NCI-H146 (cell line): ENCODE data around the gene AHNAK2.

Experiments
- DNase-seq: peaks from one replicate; lab custom pipeline; 2025; lab: John Stamatoyannopoulos, UW

The AHNAK2 gene

GRCh38 chr14:104972301-104973134 lies 5.7 kb downstream of the AHNAK2 start:
- DNase-seq, result peak; percentile 28

DNA sequence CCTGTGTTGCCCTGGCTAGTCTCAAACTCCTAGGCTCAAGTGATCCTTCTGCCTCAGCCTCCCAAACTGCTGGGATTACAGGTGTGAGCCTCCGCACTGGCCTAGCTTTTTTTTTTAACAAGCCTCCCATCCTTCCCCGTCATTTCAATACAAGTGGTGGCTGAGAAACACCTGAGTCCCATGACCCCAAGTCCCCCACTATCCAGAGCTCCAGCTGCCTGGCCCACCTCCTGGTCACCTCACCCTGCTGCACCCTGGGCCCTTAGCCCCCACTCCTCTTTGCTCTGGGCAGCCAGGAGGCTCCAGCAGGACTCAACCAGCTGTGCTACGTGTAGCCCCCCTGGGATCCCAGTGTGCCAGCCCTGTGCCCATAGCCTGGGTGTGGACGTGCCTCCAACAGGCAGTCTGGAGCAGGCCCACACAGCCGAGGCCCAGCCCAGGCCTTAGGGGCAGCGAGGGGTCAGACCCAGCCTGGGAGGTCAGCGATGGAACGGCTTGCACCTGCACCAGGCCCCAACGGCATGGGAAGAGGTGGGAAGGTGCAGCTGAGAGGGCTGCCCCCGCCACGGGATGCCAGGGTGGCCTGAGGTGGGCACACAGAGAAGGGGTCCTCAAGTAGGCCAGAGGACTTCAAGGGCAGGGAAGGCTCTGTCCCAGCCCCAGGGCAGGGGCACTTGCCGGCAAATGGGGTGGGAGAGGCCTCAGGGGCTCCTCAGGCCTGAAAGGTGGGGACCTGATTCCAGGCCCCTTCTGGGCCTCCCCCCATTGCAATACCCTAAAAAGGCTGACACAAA lies 6.5 kb downstream of the AHNAK2 start:
- no peak for DNase-seq

DNA sequence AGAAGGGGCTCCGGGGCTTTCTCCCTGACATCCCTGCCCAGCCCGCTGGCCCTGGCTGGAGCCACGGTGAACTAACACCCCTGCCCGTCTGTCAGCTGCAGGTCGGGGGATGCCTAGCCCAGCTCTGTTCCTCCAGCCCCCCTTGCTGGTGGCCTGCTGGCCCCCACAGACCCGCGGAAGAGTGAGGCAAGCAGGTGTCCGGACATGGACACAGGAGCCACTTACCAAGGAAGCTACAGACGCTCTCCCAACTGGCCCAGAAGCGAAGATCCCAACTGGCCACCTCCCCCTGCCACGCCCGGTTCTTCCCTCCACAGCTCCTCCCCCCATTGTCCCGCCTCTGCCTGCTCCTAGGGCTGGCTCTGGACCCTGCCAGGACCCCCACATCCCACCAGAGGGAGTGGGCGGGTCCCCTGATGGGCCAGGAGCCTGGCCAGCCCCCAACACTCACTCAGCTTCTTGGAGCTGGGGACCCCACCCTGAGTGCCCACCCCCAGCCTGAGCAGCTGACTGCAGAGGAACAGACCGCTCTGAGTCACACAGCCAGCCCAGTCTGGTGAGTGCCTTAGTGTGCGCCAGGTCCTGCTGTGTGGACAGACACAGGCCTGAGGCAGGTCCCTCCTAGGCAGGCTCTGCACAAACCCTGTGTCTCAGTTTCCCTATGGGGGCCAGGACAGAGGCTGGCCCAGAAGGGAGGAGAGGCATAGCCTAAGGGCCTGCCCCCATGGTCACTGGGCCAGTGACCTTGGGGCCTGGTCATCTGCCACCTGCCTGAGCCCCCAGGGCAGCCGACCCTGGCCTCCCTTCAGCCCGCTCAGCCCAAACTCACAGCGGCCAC lies 7.7 kb downstream of the AHNAK2 start:
- no peak for DNase-seq

DNA sequence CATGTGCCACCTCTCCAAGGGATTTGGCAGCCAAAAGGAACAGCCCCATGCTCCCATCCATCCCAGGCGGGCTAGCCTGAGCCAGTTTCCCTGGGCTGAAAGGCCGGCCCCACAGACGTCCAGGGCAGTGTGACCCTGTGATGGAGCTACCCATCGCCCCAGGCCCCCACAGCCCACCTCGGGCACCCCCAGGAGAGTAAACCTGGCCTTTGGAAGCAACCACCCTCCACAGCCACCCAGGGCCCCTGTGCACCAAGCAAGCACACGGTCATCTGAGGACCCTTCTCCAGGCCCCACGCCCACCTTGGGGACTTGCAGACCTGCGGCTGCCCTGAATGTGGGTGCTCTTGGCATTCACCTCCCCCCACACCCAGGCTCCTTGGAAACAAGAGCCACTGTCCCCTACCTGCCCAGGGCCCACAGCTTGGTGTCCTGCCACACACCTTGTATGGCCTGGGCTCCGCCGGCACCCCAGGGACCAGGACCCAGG lies 8.4 kb downstream of the AHNAK2 start:
- no peak for DNase-seq

DNA sequence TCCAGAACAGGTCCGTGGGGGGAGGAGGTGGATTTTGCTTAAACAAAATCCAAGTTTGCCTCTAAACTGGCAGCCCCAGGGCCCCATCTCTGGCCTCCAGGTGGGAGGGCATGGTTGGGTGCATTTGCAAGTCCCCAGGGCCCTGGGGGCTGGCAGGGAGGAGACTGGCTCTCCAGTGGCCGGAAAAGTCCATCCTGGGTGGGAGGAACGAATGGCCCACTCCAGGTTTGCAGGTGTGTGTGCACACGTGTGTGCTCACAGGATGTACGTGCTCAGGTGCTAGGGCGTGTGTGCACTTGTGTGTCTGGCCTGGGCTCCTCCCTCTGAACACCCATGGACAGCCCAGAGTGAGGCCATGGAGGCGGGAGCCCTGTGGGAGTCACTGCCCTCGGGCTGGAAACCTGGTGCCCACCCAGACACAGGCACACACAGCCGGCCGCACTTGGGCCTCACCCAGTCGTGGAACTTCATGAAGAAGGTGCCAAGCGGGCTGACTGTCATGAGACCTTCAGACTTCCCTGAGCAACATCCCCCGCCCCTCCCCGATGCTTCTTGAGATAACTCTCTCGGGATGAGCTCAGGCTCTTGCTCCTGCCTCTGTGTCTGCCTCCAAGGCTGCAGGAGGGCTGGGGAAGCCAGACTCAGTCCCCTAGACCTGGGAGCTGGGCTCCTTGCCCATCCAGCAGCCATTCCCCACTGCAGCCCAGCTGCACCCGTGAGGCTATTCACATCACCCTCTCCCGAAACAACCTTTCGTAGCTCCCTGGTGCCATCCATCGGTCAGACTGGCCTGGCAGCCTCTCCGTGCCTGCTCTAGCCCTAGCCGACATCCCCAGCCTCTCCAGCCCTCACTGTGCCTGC lies 9.4 kb downstream of the AHNAK2 start:
- DNase-seq, result no peak

DNA sequence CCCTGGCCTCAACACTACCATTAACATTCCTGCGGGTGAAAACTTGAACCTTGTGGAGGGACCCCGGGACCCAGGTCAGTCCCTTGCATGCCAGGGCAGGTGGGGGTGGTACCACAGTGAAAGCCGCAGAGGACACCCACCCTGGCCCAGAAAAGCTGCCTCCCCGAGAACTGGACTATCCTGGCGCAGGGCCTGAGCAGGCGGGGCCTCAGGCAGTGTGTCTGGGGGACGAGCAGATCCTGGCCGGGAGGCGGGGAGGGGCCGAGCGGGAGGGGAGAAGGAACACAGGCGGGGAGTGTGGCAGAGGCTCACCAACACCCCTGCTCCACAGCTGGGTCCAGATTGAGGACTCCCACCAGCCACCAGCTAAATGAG lies 10.0 kb downstream of the AHNAK2 start:
- DNase-seq, result no peak

GRCh38 chr14:104967386-104968152 lies 10.6 kb downstream of the AHNAK2 start:
- DNase-seq, result peak; percentile 48

- no peak for DNase-seq
Observed at GRCh38 chr14:104966981-104967385, 11.2 kb downstream of the AHNAK2 start.

- no peak for DNase-seq
Observed at GRCh38 chr14:104966261-104966865, 11.8 kb downstream of the AHNAK2 start.

GRCh38 chr14:104965561-104966231 lies 12.5 kb downstream of the AHNAK2 start:
- no peak for DNase-seq

DNA sequence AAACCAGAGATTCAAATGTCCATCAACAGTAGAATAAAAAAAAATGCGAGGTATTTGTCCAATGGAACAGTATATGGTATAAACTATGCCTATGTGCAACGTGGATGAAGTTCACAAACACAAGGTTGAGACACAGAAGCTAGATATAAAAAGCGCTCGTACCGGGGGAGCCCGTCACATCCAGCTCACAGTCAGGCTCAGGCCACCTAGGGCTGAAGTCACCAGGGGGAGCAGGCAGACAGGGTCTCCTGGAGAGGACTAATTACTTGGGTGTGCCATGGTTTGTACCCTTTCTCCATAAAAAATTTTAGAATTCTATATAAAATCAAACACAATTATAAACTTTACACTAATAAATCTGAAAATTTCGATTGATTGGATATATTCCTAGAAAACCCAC lies 13.6 kb downstream of the AHNAK2 start:
- no peak for DNase-seq

GRCh38 chr14:104957146-104958113 lies 20.7 kb downstream of the AHNAK2 start:
- DNase-seq, result peak; percentile 52

DNA sequence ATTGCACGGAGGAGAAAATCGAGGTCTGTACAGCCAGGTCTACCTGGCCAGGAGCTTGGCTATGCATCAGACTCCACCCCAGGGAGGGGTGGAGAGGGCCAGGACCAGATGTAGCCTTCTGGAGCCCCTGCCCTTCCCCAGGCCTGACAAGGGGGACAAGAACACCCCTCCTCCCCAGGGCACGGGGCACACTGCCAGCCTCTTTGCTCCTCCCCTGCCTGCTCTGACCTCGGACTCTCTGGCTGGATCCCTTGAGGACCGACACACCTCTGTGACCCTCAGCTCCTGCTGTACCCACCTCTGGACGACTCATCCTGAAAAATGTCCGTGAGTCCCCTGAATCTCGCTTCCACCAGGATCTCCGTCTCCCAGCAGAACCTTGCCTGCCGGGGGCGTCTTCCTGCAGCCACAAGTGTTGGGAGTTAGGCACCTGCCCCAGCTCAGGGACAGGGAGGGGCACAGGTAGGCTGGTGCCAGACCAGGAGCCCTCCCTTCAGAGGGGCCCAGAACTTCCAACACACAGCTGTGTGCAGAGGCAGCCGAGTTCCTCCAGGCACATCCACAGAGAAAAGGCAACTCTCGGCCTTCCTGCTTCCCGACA lies 21.8 kb downstream of the AHNAK2 start:
- no peak for DNase-seq

- DNase-seq, result no peak
Observed at GRCh38 chr14:104955396-104955770, 22.8 kb downstream of the AHNAK2 start.

GRCh38 chr14:104954746-104955395 lies 23.3 kb downstream of the AHNAK2 start:
- no peak for DNase-seq

DNA sequence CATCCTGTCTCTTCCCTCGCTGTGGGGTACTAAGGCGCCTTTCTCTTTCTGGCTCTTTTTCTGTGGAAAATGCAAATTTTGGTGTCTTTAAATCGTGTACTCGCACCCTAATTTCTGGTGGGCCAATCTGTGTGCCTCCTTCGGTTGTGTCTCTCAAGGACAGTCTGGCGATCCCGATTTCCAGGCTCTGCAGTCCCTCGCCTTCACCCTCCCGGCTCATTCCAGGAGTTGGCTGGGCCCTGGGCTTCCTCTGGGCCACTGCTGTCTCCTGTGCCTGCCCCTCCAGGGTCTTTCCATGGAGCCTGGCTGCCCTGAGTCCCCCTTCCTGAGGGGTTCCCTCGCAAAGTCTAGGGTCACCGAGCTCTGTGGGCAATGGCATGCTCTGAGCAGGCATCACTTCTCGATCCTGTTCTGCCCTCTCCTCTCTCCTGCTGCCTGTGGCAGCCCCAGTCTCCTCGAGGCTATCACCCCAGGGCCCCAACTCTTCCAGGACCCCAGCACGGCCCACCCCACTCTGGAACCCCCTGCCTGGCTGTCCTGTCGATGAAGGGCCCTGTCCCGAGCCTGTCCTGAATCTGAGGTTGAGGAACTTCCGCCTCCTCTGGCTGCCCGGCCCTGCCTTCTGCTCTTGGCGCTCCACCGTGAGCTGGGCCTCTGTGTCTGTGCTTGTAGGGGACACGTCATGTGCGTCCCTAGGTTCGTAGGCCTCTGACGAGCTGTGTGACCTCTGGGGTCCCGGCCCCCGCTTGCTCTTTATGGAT lies 24.1 kb downstream of the AHNAK2 start:
- no peak for DNase-seq

- DNase-seq, result no peak
Observed at GRCh38 chr14:104953097-104953496, 25.1 kb downstream of the AHNAK2 start.
